ENCODE measurements around the gene SLC6A3.
"Not testable (repeated sequence)": the region's sequence is repeated elsewhere in the genome, so short reads cannot be mapped to it uniquely, and the experiment has no call there.

The SLC6A3 gene

DNA sequence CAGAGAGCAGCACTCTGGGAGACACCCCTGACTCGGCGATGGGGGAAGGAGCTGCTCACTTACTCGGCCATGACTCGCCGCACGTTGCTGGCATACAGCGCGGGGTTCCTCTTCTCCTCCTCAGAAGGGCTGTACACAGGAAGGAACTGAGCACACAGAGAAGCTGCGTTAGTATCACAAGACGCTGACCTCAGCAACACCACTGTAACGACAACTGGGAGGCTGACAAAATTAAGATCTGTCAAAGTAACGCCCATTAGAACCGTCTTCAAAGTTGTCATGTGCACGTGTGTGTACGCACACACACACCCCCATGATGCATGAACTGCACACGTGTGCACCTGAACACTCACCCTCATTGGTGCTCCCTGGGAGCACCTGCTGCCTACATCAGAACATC is 32.1 kb upstream of the SLC6A3 start:
- DNase-seq = no peak

DNA sequence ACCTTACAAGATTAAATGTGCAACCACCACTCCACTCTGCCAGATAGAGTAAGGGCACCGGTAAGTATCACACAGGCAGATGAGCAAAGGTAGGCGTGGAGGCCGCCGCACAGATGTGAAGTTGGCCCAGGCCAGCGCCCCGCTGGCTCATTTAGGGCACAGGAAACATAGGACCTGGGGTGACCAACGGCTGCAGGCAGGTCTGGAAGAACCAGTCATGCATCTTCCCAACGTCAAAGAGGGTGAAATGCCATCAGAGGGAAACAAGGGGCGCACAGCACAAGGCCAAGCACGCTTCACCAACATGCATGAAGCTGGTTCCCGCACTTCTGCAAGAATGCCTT is 31.7 kb upstream of the SLC6A3 start:
- DNase-seq = no peak

DNA sequence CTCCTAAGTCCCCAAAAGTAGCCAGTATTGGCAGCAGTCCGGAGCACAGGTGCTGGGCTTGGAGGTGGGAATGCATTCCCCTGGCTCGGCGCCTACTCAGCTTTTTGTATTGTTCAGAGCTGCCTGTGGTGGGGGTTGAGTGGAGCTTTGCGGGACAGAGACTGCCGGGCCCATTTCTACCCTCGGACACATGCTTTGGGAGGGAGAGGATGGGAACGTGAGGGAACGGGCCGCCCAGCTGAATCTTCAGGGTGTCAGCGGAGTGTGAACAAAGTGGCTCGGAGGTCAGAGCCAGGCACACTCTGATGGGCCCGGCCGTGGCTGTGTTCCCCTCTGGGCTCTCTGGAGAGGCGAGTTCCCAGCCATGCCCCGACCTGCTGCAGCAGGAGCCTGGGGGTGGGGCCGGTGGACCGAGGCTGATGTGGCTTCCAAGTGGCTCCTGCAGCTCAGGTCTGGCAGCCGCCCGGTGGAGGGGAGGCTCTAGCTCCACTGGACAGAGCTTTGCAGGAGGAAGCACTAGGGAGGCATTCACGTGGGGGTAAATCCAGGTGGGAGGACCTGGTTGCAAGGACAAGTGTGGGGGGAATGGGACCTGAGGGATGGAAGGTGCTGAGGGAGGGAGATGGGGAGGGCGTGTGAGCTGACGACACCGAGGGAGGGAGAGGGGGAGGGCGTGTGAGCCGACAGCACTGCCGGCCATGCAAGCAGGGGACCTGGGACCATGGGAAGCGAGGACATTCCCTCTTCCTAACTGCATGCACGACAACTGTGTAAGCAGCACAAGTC is 31.1 kb upstream of the SLC6A3 start:
- DNase-seq = peak; percentile 60

DNA sequence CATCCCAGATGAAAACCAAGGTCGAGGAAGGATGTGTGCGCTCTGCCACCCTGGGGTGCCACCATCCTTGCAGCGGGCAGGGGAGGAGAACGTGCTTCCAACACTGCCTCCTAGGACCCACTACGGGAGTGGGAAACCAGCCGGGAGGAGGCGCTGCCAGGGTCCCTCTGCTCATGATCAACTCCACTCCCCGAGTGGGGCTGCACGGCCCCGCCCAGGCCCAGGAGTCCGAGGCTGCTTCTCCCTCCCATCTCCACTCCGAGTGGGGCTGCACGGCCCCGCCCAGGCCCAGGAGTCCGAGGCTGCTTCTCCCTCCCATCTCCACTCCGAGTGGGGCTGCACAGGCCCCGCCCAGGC is 30.3 kb upstream of the SLC6A3 start:
- not testable (repeated sequence) for DNase-seq

DNA sequence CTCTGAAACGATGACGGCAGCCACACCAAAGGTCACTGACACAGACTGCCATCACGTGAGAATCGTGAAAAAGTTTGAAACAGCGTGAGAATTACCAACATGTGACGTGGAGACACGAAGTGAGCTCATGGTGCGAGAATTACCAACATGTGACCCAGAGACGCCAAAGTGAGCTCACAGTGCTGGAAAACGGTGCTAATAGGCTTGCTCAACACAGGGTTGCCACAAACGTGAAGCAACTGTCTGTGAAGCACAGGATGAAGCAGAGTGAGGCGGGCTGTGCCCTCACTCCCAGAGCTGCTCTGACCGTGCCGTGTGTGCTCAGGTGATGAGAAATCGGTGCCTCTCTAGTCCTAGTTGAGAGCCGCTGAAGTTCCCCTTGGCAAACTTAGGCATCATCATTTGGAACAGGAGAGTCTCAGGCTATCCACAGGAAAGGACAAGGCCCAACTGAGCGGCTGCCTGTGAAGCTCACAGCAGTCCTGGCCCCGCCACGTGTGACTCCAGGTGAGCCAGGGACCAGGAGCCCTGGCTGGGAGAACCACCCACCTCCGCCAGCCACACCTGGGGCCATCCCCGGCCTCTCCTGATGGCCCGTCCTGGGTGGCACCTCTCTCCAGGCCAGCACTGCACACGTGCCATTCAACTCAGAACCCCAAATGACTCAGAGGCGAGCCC is 29.8 kb upstream of the SLC6A3 start:
- DNase-seq = no peak

DNA sequence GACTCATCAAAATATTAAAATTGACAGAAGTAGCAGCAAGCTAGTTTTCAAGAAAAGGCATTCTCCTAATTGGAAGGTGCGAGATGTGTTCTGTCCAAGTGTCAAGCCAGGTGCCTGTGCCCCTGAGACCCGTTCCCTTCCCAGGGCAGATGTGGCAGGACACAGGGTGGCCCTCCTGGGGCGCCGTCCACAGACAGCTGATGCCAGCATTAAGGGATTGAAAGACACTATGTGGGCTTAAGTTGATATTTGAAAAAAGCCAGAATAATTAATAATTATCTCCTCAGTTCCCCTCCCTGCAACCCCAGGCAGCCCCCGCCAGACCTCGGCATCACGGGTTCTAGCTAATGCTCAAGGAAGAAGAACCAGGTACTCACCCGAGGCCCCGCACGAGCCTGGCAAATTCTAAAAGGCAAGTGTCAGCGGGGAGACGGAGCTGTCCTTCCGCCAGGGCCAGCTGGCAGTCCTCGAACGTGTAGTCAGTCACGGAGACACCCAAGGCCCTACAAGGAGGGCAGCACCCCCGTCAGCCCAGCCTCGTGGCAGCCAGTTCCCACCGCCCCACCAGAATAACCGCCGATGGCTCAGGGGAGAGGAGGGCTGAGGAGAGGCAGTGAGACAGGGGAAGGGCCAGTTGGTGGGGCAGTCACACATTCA is 29.1 kb upstream of the SLC6A3 start:
- DNase-seq = peak; percentile 41

DNA sequence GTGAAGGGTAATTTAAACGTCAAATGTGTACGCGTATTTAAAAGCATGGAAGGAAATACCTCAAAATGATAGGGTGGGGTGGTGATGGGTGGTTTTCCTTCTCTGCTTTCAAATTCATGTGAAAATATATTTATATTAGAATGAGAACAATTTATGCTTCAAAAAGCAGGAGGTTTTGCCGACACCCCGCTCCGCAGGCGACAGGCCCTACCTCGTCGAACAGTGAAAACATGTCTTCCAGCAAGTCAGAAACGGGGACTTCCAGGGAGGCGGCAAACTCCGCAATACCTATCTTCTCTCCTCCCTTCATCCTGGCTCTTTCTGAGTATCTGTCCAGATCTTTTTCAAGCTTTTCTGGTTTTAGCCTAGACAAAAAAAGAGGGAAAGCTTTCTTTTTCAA is 28.5 kb upstream of the SLC6A3 start:
- DNase-seq = no peak

DNA sequence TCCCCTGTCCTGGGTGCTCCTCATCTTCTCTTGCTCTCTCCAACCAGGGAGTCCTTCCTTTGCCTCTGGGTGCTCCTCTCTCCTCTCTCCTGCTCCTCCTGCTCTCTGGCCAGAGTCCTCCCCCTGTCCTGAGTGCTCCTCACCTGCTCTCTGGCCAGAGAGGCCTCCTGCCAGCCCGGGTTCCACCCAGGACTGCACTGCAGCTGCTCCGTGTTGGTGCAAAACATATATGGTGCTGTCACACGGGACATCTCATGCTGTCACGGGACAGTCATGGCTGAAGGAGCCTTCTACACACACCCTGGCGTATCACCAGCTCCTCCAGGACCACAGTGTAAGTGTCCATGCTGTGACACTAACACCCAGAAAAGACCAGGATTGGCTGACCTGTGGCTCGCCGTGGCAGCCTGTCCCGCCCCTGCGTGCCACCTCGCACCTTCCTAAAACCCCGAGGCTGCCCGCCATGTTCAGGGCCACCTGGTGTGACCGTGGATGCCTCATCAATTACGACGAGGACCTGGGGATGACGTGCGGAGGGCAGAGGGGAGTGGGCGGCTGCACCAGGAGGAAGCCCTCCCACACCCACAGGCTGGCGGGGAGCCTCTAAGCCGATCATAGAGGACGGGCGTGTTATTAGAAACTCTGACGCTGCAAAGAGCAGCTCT is 27.9 kb upstream of the SLC6A3 start:
- DNase-seq = peak; percentile 47

DNA sequence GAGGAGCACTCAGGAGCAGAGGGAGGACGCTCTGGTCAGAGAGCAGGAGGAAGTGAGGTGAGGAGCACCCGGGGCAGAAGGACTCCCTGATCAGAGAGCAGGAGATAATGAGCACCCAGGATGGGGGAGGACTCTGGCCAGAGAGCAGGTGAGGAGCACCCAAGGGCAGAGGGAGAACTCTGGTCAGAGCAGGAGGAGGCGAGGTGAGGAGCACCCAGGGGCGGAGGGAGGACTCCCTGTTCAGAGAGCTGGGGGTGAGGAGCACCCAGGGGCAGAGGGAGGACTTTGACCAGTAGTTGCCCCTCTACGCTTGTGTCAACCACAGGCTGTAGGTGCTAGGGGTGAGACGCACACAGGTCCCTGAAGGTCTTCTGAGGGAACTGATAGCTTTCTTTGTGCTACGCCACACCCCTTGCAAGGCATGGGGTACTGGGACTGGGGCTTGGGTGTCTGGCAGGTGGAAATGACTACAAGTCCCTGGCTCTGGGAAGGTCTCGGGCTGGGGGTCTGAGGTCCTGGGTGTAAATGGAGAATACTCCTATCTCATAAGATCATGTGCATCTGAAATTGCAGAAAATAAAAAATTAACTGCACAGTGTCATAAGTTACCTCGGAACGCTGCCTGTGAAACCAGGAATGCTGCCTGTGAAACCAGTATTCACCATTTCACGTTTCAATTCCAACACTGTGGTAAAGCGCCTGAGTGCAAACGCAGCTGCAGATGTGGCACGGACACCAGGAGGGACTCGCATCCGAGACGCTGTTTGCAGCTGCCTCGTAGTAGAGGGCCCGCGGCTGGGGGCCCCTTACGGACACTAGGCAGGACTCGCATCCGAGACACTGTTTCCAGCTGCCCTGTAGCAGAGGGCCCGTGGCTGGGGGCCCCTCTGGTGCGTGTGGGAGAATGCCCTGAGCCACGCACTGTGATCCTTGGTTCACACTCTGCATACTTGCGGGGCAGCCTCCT is 27.0 kb upstream of the SLC6A3 start:
- peak; percentile 57 for DNase-seq

DNA sequence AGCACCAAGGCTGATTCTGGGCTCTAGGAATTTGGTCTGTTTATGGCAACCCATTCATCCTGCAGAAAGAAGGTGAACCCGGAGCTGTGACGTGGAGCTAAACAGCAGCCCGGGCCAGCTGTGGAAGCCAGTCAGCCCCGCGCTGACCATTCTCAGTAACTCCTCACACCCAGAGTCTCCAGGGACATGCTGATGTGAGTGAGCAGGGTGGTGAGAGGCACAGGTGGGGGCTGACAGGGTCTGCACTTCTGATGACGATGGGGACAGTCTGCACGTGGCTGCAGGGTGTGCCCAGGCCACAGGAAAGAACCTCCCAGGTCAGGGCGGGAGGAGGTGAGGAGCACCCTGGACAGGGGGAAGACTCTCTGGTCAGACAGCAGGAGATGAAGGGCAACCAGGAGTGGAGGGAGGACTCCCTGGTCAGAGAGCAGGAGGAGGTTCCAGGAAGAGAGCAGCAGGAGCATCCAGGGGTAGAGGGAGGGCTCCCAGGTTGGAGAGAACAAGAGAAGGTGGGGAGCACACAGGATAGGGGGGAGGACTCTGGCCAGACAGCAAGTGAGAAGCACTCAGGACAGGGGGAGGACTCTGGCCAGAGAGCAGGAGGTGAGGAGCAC is 26.1 kb upstream of the SLC6A3 start:
- DNase-seq = peak; percentile 49

DNA sequence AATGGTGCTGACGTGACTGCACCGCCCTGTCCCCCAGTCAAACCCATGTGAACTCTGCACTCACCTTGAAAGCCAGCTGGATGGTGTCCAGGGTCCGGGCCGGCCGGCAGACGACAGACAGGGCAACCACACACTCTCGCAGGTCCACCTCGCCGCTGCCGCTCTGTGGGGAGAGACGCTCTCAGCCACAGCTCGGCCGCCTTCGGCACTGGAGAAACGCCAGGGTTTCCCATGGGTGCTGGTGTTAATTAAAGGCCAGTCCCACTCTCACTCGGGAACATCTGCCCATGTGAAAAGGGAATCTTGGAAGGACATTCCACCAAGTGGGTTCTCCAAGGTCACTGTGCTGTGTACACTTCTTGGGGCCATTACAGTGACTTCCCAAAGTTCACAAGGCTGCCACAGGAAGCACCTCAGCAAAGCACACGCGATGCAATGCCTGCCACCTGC is 25.5 kb upstream of the SLC6A3 start:
- DNase-seq = peak; percentile 54

DNA sequence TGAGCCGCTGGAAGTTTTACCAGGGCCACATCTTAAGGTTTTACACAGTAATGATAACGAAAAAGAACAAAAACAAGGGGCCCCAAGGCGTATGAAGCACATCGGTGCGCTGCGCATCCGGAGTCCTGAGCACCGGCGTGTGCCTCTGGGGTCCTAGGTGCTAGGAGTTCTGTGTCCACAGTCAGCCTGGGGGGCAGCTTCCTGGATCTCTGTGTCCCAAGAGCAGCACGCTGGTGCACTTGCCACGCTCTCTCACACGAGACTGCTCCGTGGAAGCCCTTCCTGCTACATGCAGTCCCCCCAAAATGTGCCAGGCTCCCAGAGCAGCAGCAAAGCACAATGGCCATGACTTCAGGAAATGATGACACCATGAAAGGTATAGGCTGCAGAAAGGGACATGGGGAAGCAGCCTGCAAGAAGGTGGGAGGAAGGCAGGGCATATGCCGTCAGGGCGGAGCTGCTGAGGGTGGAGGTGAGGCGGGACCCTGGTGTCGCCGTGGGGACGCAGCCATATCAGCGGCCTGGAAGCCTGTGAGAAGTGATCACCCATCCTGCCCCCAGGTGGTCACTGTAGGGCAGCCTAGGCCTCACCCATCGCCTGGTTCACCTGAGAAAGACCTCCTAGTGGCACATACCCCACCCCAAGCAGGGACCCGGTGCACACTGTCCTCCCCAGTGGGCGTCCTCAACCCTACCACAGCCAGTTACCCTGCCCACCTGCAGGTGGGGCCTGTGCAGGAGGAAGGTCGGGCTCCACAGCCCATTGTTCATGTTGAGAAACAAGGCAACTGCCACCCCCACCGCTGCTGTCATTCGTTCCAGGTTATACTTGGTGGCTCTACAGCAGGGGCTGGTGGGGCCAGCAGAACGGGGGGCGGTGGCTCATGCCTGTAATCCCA is 23.6 kb upstream of the SLC6A3 start:
- DNase-seq = peak; percentile 58

DNA sequence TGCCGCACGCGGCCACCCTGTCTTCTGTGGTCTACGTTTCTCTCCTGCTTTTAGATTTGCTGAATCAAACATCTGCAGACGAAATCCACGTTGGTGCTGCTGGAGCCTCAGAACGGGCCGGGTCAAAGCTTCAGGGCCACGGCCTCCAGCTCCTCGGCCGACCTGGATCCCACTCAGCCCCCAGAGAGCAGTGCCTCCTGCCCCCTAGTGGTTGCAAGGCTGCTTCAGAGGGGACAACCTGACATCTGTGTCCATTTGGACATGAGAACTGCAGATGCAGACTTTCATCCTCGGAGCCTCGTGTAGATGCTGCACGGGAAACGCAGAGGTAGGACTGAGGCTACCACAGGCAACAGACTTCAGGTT is 23.0 kb upstream of the SLC6A3 start:
- DNase-seq = peak; percentile 66

DNA sequence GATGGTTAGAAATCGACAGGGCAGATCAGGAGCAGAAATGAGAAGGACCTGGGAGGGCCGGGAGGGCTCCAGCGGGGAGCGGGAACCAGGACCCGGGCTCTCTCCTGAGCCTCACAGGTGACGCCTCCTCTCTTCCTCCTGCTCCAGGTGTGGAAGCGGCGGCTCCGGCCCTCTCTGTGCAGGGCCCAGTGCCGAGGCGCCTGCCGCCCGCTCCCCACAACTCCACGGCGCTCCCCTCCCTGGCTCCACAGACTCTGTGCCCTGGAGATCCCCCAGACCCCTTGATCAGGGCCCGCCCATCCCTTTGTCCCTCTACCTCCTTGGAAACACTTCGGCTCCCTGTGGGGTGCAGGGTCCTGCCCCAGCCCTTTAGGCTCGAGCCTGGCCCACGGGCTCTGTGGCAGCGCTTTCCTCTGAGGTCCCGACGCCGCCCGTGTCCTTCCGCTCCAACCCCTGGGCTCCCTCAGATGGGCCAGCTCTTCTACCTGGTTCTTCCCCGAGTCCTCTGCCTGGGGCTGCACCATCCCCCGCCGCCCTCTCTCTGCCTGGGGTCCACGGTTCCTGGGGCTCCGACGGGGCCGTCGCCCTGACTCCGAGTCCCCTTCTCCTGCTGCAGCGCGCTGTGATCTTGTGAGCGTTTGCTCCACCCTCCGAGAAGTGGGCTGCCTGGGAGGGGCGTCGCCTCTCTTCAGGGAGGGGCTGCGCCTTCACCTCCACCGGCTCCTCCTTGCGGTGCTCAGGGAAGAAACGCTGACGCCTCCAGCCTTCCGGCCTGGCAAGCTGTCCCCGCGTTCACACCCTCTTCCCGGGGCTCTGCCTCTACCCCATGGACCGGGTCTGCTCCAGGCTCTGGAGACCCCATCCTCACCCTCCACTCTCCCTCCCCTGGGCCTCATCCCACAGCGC is 22.4 kb upstream of the SLC6A3 start:
- DNase-seq = peak; percentile 50

DNA sequence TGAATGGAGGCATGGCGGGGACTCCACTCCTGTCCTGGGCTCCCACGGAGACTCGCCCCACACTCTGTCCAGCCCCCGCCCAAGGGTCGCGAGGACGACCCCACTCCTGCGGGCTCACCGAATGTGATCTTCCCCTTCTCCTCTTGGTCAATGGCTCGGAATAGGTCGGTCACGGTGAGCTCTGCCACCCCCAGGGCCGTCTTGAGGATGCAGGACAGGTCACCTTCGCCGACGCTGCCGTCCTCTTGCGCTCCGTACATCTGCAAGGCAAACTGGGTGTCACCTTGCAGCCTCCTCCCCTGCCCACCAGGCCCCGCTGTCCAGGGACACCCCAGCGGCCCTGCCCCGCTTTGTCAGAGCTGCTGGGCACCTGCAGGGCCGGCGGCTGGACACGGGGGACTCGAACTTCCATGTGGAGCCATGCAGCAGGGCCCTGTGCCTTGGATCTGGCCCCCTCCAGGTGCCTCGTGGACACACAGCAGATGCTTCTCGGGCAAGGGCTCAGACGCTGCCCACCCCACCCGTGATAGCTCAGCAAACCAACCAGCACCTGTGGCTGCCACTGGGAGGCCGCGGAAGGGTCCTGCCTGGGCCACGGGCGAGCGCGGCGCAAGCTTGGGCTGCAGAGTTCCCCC is 21.5 kb upstream of the SLC6A3 start:
- DNase-seq = peak; percentile 62

DNA sequence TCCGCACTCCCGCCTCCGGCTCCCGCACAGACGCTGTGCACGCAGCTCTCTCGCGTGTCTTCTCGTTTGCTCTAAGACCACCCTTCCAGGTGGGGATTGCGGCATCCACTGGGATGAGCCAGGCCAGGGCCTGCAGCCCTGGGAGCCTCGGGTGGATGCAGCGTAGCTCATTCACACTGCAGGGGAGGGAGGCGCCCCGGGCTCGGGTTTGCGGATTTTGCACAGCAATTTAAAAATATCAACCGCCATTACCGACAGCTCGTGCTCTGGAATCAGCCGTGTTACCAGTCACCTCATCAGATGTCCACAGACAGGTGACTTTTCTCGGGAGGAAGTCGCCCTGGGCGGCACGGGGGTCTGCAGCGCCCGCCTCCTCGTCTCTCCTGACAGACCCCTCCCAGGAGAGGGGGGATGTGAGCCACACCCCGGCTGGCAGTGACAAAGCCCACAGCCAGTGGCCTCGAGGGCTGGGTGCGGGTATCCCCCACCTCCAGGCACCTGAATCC is 20.8 kb upstream of the SLC6A3 start:
- DNase-seq = peak; percentile 55

DNA sequence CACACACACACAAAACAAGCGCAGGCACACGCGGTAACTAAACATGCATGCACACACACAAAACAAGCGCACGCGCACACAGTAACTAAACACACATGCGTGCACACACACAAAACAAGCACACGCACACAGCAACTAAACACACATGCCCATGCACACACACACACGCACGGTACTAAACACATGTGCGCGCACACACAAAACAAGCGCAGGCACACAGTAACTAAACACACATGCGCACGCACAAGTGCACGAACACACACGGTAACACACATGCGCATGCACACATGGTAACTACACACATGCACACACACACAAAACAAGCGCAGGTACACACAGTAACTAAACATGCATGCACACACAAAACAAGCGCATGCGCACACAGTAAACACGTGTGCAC is 19.9 kb upstream of the SLC6A3 start:
- no peak for DNase-seq

DNA sequence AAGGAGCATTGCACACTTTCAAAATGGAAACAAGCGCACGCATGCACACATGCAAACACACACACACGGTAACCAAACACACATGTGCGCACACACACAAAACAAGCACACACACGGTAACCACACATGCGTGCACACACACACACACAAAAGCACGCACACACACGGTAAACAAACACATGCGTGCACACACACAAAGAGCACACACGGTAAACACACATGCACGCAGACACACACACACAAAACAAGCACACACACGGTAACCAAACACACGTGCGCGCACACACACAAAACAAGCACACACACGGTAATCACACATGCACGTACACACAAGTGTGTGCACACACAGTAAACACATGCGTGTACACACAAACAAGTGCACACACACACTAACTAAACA is 19.3 kb upstream of the SLC6A3 start:
- no peak for DNase-seq

DNA sequence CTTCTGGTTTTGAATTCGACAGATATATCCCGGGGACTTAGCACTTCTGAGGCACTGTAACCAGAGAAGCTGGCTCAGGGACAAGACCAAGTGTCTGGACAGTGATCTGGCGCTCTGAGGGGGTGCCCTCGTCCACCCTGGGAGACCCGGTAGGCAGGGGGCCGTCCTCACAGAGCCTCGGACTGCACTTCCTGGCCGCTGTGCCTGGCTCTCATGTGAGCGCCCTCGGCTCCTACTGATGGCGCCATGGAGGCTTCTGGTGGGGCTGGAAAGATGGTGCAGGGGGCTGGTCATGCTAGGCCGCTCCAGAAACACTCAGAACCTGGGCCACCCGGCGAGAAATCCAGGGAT is 18.8 kb upstream of the SLC6A3 start:
- DNase-seq = peak; percentile 51

All from activated effector memory CD4-positive, alpha-beta T cell treated with anti-CD3 and anti-CD28 coated beads, Interleukin-2, amount 50 U/mL, for 16 hours (primary cell).